HS-5 (cell line): ENCODE results near the gene GRIA2.

Source experiments
- DNase-seq: peaks from one replicate; pipeline ENCODE4 v3.0.0-alpha.2; 2012; ENCODE audit warnings: low read depth

Gene GRIA2

GRCh38 chr4:157265281-157265680, 44.8 kb downstream of the GRIA2 start:
- no peak for DNase-seq

- DNase-seq: no peak
Observed at GRCh38 chr4:157270108-157270507, 49.6 kb downstream of the GRIA2 start.

GRCh38 chr4:157270552-157270951, 50.0 kb downstream of the GRIA2 start:
- DNase-seq: no peak

- DNase-seq: peak; percentile 46
Observed at GRCh38 chr4:157271166-157271869, 50.8 kb downstream of the GRIA2 start.

GRCh38 chr4:157280673-157281072, 60.1 kb downstream of the GRIA2 start:
- DNase-seq: no peak

GRCh38 chr4:157282019-157282418, 61.5 kb downstream of the GRIA2 start:
- DNase-seq: no peak

GRCh38 chr4:157287445-157287844, 66.9 kb downstream of the GRIA2 start:
- no peak for DNase-seq

- DNase-seq: no peak
Observed at GRCh38 chr4:157290622-157291021, 70.1 kb downstream of the GRIA2 start.

- DNase-seq: no peak
Observed at GRCh38 chr4:157291071-157291470, 70.5 kb downstream of the GRIA2 start.

- no peak for DNase-seq
Observed at GRCh38 chr4:157293673-157294072, 73.1 kb downstream of the GRIA2 start.

- DNase-seq: no peak
Observed at GRCh38 chr4:157294575-157294974, 74.0 kb downstream of the GRIA2 start.

- no peak for DNase-seq
Observed at GRCh38 chr4:157300701-157301100, 80.2 kb downstream of the GRIA2 start.

- no peak for DNase-seq
Observed at GRCh38 chr4:157303471-157303960, 83.0 kb downstream of the GRIA2 start.

- DNase-seq: no peak
Observed at GRCh38 chr4:157304769-157305168, 84.2 kb downstream of the GRIA2 start.

GRCh38 chr4:157312702-157313101, 92.2 kb downstream of the GRIA2 start:
- DNase-seq: no peak

GRCh38 chr4:157314906-157315305, 94.4 kb downstream of the GRIA2 start:
- no peak for DNase-seq

GRCh38 chr4:157315968-157316367, 95.4 kb downstream of the GRIA2 start:
- DNase-seq: peak; percentile 22

GRCh38 chr4:157320092-157320491, 99.6 kb downstream of the GRIA2 start:
- no peak for DNase-seq

- no peak for DNase-seq
Observed at GRCh38 chr4:157327666-157328065, 107.1 kb downstream of the GRIA2 start.

- DNase-seq: no peak
Observed at GRCh38 chr4:157357887-157358286, 137.4 kb downstream of the GRIA2 start.

- DNase-seq: no peak
Observed at GRCh38 chr4:157358439-157358838, 137.9 kb downstream of the GRIA2 start.

- no peak for DNase-seq
Observed at GRCh38 chr4:157358851-157359250, 138.3 kb downstream of the GRIA2 start.

GRCh38 chr4:157363360-157363759, 142.8 kb downstream of the GRIA2 start:
- no peak for DNase-seq

GRCh38 chr4:157372154-157372553, 151.6 kb downstream of the GRIA2 start:
- DNase-seq: no peak
